AG04450 (cell line): ENCODE data around the gene UQCR10. TPM values are rescaled to one million over a fixed set of nuclear protein-coding genes. Genes with fewer than 3 reads are reported as not detected.

Experiments
- CTCF ChIA-PET: fragments of 300-600, 350-600 bp; formaldehyde crosslinking; extraction: SDS; loops from one replicate; lab custom pipeline; 2022; ENCODE audit warnings: antibody characterized with exemption, inconsistent platforms; lab: Charles Lee
- POLR2A ChIA-PET: fragments of 350-600 bp; formaldehyde crosslinking; extraction: SDS; loops from one replicate; lab custom pipeline; 2021; ENCODE audit warnings: antibody characterized with exemption, inconsistent platforms; lab: Yijun Ruan, JAX
- DNase-seq: peaks from one replicate; pipeline ENCODE4 v3.0.0-alpha.2; 2011; ENCODE audit warnings: low read depth, low spot score
- H3K27ac ChIP-seq: one replicate; pipeline ENCODE4 v1.5.1; 2012; ENCODE audit warnings: low read depth, low read length, control low read depth
- H3K27me3 ChIP-seq: one replicate; pipeline ENCODE4 v1.6.0; 2012; ENCODE audit warnings: low read length; ENCODE audit not compliant: control insufficient read depth, insufficient read depth
- H3K4me3 ChIP-seq: 2 replicates; pipeline ENCODE4 v1.5.1; 2011; ENCODE audit warnings: mild to moderate bottlenecking, low read depth, low read length, control low read depth
- H3K9me3 ChIP-seq: 2 replicates; pipeline ENCODE4 v1.5.1; 2012; ENCODE audit warnings: low read length; ENCODE audit not compliant: control insufficient read depth, insufficient read depth
- CTCF ChIP-seq: IDR thresholded peaks from 2 replicates; pipeline ENCODE4 v1.5.1; 2011; ENCODE audit warnings: low read depth, low read length, control low read depth, inconsistent platforms
- polyA plus RNA-seq: library from polyadenylated mRNA; depleted of rRNA; stranded (reverse); fragments of >200 nt; gene quantifications from 2 replicates; pipeline ENCODE4 v1.2.3, GENCODE V29; 2011

The UQCR10 gene
- polyA plus RNA-seq, 1 experiment: 170 TPM

DNA sequence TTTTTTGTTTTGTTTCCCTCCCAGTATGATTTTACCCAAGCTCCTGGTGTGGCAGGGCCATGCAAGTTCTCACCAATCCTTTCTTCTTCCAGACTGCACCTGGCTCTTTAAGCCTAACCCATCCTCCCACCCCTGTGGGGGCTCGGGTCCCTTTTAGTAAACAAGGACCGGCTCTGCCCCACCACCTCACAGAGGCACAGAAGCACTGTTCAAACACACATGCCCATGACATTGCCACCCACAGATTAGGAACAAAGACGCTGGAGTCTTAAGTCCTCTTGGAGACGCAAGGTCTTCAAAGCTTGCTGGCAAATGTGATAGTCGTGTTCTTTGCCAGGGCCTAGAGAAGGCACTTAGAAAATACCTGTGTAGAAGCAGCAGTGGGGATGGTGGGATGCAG, 18.9 kb downstream of the UQCR10 start:
- Histone ChIP-seq H3K27ac (no peak overlapping the region), H3K4me3 (no peak overlapping the region), H3K9me3 (no peaks in the 10 kb centered on the region), H3K27me3 (no peaks in the 10 kb centered on the region)
- ChIA-PET CTCF (no interaction called here), POLR2A (no interaction called here)
- no peak for DNase-seq
- TF ChIP-seq CTCF: no peak

GRCh38 chr22:29787371-29787980, 20.3 kb downstream of the UQCR10 start:
- ChIA-PET CTCF (interaction anchor here (0.9 to 1.0 kb wide), 2 partner anchors 14 to 301 kb away, joined by 3 read pairs; no protein-coding TSS in a partner anchor), POLR2A (no interaction called here)
- H3K4me3 ChIP-seq: no peak overlapping the region
- H3K9me3 ChIP-seq: no peaks in the 10 kb centered on the region
- H3K27me3 ChIP-seq: no peaks in the 10 kb centered on the region
- no peak for DNase-seq
- no peak overlapping the region for H3K27ac ChIP-seq
- TF ChIP-seq CTCF: no peak

DNA sequence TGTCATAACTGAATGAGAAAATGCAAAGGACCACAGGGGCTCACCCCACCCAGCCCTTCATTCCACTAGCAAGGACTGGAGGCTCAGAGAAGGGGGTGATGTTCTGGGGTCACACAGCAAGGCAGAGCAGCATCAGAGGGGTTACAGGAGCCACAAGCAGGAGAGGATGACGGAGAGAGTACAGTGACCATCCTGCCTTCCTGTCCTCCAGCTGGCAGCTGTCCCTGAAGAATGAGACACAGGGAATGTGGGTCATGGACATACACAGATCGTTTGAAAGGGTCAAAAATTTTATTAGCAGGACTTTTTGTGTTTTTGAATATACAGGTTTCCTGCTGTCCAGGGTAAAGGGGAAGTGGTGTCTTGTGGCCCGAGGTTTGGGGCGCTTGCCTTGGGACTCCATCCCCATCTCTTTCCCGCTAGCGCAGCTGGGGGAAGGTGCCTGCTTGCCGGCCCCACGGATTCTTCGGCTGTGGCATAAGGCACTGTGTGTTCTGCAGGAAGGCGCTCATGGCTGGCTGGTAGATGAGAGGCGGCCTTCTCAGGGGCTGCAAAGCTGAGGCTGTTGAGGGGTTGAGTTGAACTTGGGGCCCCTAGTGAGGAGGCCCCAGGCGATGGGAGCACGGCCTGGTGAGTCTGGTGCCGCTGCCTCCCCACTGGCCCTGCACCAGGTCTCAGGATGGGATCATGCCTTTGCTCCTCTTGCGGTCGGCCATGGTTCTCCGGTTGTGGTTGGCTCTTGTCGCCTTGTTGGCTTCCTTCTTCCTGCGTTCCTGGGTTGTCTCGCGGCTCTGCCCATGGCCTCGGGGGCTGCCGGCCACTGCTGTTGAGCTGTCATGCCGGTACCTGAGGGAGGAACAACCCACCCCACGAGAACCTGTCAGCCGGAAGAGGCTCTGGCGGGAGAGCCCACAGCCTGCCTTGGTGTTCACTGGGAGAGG, 21.4 kb downstream of the UQCR10 start:
- Histone ChIP-seq H3K27me3 (no peaks in the 10 kb centered on the region), H3K4me3 (no peak overlapping the region), H3K27ac (no peak overlapping the region), H3K9me3 (no peaks in the 10 kb centered on the region; the same call in 1 of the 2 replicates)
- POLR2A ChIA-PET: interaction anchor here (0.6 kb wide), 1 partner anchor 12 kb away, joined by 3 read pairs; no protein-coding TSS in a partner anchor
- DNase-seq: no peak
- CTCF ChIA-PET: no interaction called here
- no peak for TF ChIP-seq CTCF

GRCh38 chr22:29790061-29790460, 22.9 kb downstream of the UQCR10 start:
- Histone ChIP-seq H3K27me3 (no peaks in the 10 kb centered on the region), H3K9me3 (no peaks in the 10 kb centered on the region; the same call in 1 of the 2 replicates), H3K27ac (no peak overlapping the region), H3K4me3 (no peak overlapping the region)
- ChIA-PET POLR2A (no interaction called here), CTCF (no interaction called here)
- DNase-seq: no peak
- no peak for TF ChIP-seq CTCF

- DNase-seq: no peak
- no peak overlapping the region for H3K27ac ChIP-seq
- CTCF ChIA-PET: no interaction called here
- TF ChIP-seq CTCF: no peak
- H3K9me3 ChIP-seq: no peaks in the 10 kb centered on the region; the same call in 1 of the 2 replicates
- POLR2A ChIA-PET: no interaction called here
- H3K4me3 ChIP-seq: no peak overlapping the region
- H3K27me3 ChIP-seq: no peaks in the 10 kb centered on the region
These were observed 26.2 kb downstream of the UQCR10 start for GRCh38 chr22:29793396-29793795.
